Lower leg skin (tissue), 4 donors: ENCODE results near the gene NT5DC4. TPM values are rescaled to one million over a fixed set of nuclear protein-coding genes. Genes with fewer than 3 reads are reported as not detected.

ENCODE experiments used
- DNase-seq, 2 donors: peaks; one replicate each; pipeline ENCODE4 v3.0.0-alpha.2; 2019; ENCODE audit warnings: low spot score in 2 of 2
- H3K4me3 ChIP-seq: fragments of 200-600 bp; sonication (generic); 2 replicates; pipeline ENCODE4 v1.5.1; 2017; ENCODE audit warnings: mild to moderate bottlenecking, low read depth; ENCODE audit not compliant: poor library complexity, severe bottlenecking
- POLR2A ChIP-seq, 2 donors: fragments of 450-650 bp; IDR thresholded peaks; one replicate each; pipeline ENCODE4 v1.6.1; 2016 to 2017; ENCODE audit warnings: antibody characterized with exemption in 2 of 2, mild to moderate bottlenecking in 1 of 2, moderate library complexity in 1 of 2
- WGBS, 2 donors: methylation state at CpG; one replicate each; pipeline ENCODE4 v1.1.5; 2018; 5-methylcytosine and 5-hydroxymethylcytosine counted together
- intact Hi-C: fragments of 100-400 bp; cut with DNase I; formaldehyde crosslinking; loops from one replicate; pipeline ENCODE4 v1.15.0; 2023; ENCODE audit warnings: low total_unique reads
- total RNA-seq, 4 donors: library from RNA; depleted of rRNA; stranded (reverse); fragments of >200 nt; gene quantifications; one replicate each; pipeline ENCODE4 v1.1.0, GENCODE V29; 2016
- TF ChIP-seq, protein P1 (sequence below), 3 donors: fragments of 450-650 bp; IDR thresholded peaks; one replicate each; pipeline ENCODE4 v1.5.1; 2016; ENCODE audit warnings: antibody characterized with exemption in 3 of 3, mild to moderate bottlenecking in 3 of 3, moderate library complexity in 2 of 3

NT5DC4 gene
- total RNA-seq, 4 donors from 2014 or later, result not detected

DNA sequence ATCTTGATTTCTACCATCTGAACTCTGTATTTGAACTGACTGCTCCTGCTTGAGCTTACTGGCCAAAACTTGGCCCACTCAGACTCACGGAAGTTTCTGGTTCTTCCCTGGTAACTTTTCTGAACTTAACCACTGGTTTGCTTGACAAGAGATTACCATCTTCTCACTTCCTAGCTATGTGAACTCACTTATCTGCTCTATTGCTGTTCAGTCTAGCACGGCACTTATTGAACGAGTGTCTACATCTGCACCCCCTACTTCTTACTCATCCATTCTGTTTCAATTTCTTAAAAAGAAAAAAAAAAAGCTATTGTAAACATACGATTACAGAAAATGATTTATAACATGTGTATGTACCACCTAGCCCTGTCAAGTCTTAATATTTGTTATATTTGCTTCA, 34.6 kb downstream of the NT5DC4 start:
- intact Hi-C loops, result no loop called here

DNA sequence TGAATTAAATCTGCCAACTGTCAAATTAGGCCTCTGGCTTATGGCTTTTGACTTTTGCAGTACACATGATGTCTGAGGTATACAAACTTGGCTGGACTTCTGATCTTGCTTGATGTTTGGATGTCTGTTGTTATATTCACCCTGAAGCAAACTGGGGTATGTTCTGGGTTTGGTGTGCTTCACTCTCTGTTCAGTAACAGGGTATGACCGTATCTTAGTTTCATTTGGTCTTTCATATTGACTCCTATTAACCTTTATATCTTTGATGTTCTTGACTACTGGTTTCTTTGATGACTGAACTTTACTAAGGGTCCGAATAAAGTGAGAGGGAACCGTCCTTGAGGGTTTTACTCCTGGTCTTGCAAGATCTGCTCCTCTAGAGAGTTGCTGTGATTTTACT, 35.4 kb downstream of the NT5DC4 start:
- intact Hi-C loops, result no loop called here
- 92 to 95% methylated on average over 3 of the region's 3 CpGs for WGBS, 2 donors

More for the DNA sequence above, 34.6 kb downstream of the NT5DC4 start:
- no peak for DNase-seq
- H3K4me3 ChIP-seq, result no peak overlapping the region
- 94 to 97% methylated on average over 4 of the region's 4 CpGs for WGBS, 2 donors
- TF ChIP-seq, protein P1, sequence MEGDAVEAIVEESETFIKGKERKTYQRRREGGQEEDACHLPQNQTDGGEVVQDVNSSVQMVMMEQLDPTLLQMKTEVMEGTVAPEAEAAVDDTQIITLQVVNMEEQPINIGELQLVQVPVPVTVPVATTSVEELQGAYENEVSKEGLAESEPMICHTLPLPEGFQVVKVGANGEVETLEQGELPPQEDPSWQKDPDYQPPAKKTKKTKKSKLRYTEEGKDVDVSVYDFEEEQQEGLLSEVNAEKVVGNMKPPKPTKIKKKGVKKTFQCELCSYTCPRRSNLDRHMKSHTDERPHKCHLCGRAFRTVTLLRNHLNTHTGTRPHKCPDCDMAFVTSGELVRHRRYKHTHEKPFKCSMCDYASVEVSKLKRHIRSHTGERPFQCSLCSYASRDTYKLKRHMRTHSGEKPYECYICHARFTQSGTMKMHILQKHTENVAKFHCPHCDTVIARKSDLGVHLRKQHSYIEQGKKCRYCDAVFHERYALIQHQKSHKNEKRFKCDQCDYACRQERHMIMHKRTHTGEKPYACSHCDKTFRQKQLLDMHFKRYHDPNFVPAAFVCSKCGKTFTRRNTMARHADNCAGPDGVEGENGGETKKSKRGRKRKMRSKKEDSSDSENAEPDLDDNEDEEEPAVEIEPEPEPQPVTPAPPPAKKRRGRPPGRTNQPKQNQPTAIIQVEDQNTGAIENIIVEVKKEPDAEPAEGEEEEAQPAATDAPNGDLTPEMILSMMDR (IDR thresholded peaks at IDR 0.05), result no peak
- TF ChIP-seq POLR2A (IDR thresholded peaks at IDR 0.05), result no peak

DNA sequence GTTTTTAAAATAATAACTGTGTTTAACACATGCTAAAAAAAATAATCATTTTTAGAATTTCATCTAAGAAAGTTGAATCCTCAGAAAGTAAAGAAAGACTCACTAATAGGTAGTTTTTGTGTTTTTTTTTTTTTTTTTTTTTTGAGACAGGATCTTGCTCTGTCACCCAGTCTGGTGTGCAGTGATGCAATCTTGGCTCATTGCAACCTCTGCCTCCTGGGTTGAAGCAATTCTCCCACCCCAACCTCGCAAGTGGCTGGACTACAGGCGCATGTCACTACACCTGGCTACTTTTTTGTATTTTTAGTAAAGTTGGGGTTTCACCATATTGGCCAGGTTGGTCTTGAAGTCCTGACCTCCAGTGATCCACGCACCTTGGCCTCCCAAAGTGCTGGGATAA, 36.4 kb downstream of the NT5DC4 start:
- no peak overlapping the region for H3K4me3 ChIP-seq
- no peak for DNase-seq
- intact Hi-C loops, result no loop called here
- whole genome bisulfite sequencing, 2 donors, result 96 to 97% methylated on average over 3 of the region's 3 CpGs
- TF ChIP-seq, protein P1 (IDR thresholded peaks at IDR 0.05), result no peak
- no peak for TF ChIP-seq POLR2A (IDR thresholded peaks at IDR 0.05)

More for the DNA sequence above, 35.4 kb downstream of the NT5DC4 start:
- TF ChIP-seq, protein P1 (IDR thresholded peaks at IDR 0.05), result no peak
- no peak for TF ChIP-seq POLR2A (IDR thresholded peaks at IDR 0.05)
- no peak for DNase-seq
- H3K4me3 ChIP-seq, result no peak overlapping the region

DNA sequence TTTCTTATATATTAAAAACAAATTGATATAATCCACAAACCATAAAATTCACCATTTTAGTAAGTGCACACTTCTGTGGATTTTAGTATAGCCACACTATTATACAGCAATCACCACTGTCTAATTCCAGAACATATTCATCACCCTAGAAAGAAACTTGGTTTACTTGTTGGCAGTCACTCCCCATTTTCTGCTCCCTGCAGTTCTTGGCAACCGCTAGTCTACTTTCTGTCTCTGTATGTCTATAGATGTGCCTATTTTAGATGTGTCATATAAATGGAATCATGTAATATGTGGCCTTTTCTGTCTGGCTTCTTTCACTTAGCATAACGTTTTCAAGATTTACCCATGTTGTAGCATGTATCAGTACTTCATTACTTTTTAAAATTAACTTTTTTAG, 37.9 kb downstream of the NT5DC4 start:
- DNase-seq, result no peak
- intact Hi-C loops, result no loop called here
- no peak overlapping the region for H3K4me3 ChIP-seq
- WGBS, 2 donors, result 73 to 76% methylated on average over 2 of the region's 2 CpGs
- TF ChIP-seq POLR2A (IDR thresholded peaks at IDR 0.05), result no peak
- TF ChIP-seq, protein P1 (IDR thresholded peaks at IDR 0.05), result no peak

DNA sequence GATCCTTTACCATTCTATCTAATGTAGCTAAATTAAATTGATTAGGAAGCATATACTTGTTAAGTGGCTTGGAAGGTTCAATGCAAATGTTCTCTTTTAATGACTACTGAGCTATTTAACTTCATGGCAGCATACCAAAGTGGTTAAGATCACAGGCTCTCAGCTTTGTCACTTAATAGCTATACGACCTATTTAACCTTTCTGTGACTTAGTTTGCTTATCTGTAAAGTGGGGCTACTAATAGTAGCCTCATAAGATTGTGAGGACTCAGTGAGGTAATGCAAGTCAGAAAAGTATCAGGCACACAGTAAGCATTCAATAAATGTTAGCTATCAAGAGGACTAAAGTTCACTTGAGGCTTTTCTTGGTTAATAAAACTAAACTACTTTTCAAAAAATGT, 39.3 kb downstream of the NT5DC4 start:
- 88 to 92% methylated on average over 1 of the region's 1 CpG for WGBS, 2 donors
- H3K4me3 ChIP-seq, result no peak overlapping the region
- intact Hi-C loops, result no loop called here
- TF ChIP-seq, protein P1 (IDR thresholded peaks at IDR 0.05), result no peak
- no peak for TF ChIP-seq POLR2A (IDR thresholded peaks at IDR 0.05)
- DNase-seq, result no peak

DNA sequence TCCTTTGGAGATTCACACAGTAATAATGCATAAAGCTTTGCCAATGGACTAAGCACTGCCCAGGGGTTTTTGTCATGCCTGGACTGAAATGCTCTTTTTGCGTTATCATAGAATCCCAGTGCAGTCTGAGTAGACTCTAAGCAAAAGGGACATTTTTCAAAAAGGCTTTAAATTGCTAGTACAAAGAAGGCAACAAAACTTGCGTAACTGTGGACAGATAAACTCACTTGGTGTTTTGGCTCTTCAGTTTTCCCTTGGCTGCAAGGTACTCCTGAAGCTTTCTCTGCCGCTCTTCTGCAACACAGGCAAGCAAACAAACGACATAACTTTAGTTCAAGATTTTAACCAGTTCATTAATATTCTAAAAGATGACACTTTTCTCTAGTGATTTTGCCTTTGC, 41.5 kb downstream of the NT5DC4 start:
- no peak overlapping the region for H3K4me3 ChIP-seq
- WGBS, 2 donors, result 95 to 96% methylated on average over 4 of the region's 4 CpGs
- intact Hi-C loops, result no loop called here
- DNase-seq, result no peak
- TF ChIP-seq, protein P1 (IDR thresholded peaks at IDR 0.05), result no peak
- TF ChIP-seq POLR2A (IDR thresholded peaks at IDR 0.05), result no peak
